ENCODE results near the gene CXCR3. TPM values are rescaled to one million over a fixed set of nuclear protein-coding genes. Genes with fewer than 3 reads are reported as not detected.

Gene CXCR3
- total RNA-seq, 1 experiment from 2014 or later = not detected

DNA sequence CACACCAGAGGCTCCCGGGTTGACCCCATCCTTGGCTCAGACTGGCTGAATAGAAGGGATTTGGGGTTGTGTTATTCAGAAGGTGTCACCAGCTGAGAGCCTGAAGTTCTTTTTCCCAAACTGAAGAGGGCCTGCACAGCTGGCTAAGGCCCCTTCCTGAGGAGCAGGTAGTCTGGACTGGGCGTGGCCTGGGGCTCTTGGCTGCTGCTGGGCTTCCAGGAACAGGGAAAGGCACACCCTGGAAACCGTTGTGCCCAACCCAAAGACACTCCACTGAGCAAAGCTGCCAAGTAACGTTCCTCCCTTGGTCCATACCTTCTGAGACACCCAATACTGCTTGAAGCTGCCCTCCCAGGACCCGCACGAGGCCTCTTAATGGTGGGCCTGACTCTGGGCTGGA, 8.3 kb upstream of the CXCR3 start:
- Mint-ChIP-seq H3K27ac (ENCODE audit: unreplicated experiment) (peak overlapping the region; percentile 23), H3K4me1 (ENCODE audit: low read depth, unreplicated experiment) (no peaks in the 10 kb centered on the region), H3K4me3 (ENCODE audit: low read depth, unreplicated experiment) (no peak overlapping the region), H3K27me3 (ENCODE audit: unreplicated experiment) (no peaks in the 10 kb centered on the region), H3K36me3 (ENCODE audit: insufficient read depth, unreplicated experiment) (peaks cover 6% of the 10 kb centered on the region), H3K9me3 (ENCODE audit: low read depth, unreplicated experiment) (no peaks in the 10 kb centered on the region)
- CTCF ChIA-PET = no interaction called here
- TF ChIP-seq CTCF (IDR thresholded peaks at IDR 0.05; ENCODE audit: unreplicated experiment) = no peak
- intact Hi-C loops (cut with micrococcal nuclease; ENCODE audit: unreplicated experiment) = no loop called here
- BruUV-seq (replicated peaks) = no TSS peak
- DNase-seq = no peak

DNA sequence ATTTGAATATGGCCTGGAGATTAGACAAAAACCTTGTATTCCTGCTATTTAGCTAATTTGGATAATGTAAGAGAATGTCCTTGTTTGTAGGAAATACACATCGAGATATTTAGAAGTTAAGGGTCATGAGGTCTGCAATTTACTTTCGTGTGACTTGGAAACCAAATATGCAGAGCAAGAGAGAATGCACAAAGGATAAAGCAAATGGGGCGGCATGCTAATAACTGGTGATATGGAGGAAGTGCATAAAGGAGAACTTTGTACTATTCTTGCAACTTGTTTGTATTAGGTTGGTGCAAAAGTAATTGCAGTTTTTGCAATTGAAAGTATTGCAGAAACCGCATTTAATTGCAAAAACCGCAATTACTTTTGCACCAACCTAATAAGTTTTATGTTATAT, 7.2 kb upstream of the CXCR3 start:
- no peaks in the 10 kb centered on the region for H3K27me3 Mint-ChIP-seq (ENCODE audit: unreplicated experiment)
- no peaks in the 10 kb centered on the region for H3K9me3 Mint-ChIP-seq (ENCODE audit: low read depth, unreplicated experiment)
- no TSS peak for BruUV-seq (replicated peaks)
- peaks cover 6% of the 10 kb centered on the region for H3K36me3 Mint-ChIP-seq (ENCODE audit: insufficient read depth, unreplicated experiment)
- no peaks in the 10 kb centered on the region for H3K4me1 Mint-ChIP-seq (ENCODE audit: low read depth, unreplicated experiment)
- no peak overlapping the region for H3K4me3 Mint-ChIP-seq (ENCODE audit: low read depth, unreplicated experiment)
- no peak for TF ChIP-seq CTCF (IDR thresholded peaks at IDR 0.05; ENCODE audit: unreplicated experiment)
- no peak overlapping the region for H3K27ac Mint-ChIP-seq (ENCODE audit: unreplicated experiment)
- intact Hi-C loops (cut with micrococcal nuclease; ENCODE audit: unreplicated experiment) = no loop called here
- CTCF ChIA-PET = no interaction called here
- DNase-seq = no peak

DNA sequence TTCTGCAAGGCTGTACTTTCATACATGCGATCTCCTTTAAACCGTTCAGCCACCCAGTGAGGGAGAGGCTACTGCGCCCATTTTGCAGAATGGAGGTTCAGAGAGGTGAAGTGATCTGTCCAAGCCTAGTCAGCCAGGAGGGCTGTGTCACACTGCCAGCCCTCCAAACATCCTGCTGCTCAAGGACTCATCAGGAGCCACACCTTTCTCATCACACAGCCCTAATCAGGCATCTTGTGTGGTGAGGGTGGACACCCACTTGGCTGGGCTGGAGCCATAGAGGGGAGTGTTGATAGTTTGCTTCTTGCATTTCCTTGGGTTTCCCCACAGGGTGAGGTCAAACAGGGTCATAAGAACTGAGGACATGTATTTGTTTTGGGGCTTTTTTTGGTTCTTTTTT, 5.4 kb upstream of the CXCR3 start:
- TF ChIP-seq CTCF (IDR thresholded peaks at IDR 0.05; ENCODE audit: unreplicated experiment) = no peak
- Mint-ChIP-seq H3K4me1 (ENCODE audit: low read depth, unreplicated experiment) (no peaks in the 10 kb centered on the region), H3K27ac (ENCODE audit: unreplicated experiment) (no peak overlapping the region), H3K27me3 (ENCODE audit: unreplicated experiment) (no peaks in the 10 kb centered on the region), H3K4me3 (ENCODE audit: low read depth, unreplicated experiment) (no peak overlapping the region), H3K9me3 (ENCODE audit: low read depth, unreplicated experiment) (no peaks in the 10 kb centered on the region), H3K36me3 (ENCODE audit: insufficient read depth, unreplicated experiment) (peaks cover 6% of the 10 kb centered on the region)
- CTCF ChIA-PET = no interaction called here
- BruUV-seq (replicated peaks) = no TSS peak
- intact Hi-C loops (cut with micrococcal nuclease; ENCODE audit: unreplicated experiment) = no loop called here
- DNase-seq = no peak

GRCh38 chrX:71622576-71623450, 4.5 kb upstream of the CXCR3 start:
- CTCF ChIA-PET = interaction anchor here (0.5 to 1.1 kb wide), 2 partner anchors 29 to 114 kb away, joined by 3 to 5 read pairs; no protein-coding TSS in a partner anchor
- TF ChIP-seq CTCF (IDR thresholded peaks at IDR 0.05; ENCODE audit: unreplicated experiment) = no peak
- BruUV-seq (replicated peaks) = no TSS peak
- H3K4me3 Mint-ChIP-seq (ENCODE audit: low read depth, unreplicated experiment) = no peak overlapping the region
- no peaks in the 10 kb centered on the region for H3K9me3 Mint-ChIP-seq (ENCODE audit: low read depth, unreplicated experiment)
- DNase-seq = peak; percentile 45
- no peak overlapping the region for H3K27ac Mint-ChIP-seq (ENCODE audit: unreplicated experiment)
- peaks cover 6% of the 10 kb centered on the region for H3K36me3 Mint-ChIP-seq (ENCODE audit: insufficient read depth, unreplicated experiment)
- H3K4me1 Mint-ChIP-seq (ENCODE audit: low read depth, unreplicated experiment) = no peaks in the 10 kb centered on the region
- intact Hi-C loops (cut with micrococcal nuclease; ENCODE audit: unreplicated experiment) = no loop called here
- no peaks in the 10 kb centered on the region for H3K27me3 Mint-ChIP-seq (ENCODE audit: unreplicated experiment)

Measured in Calu3 (cell line).